NCI-H446 treated with DMSO at 0.1 percent for 48 hours (cell line): Measurements from ENCODE around the gene TFDP1.
"Not testable (repeated sequence)": the region's sequence is repeated elsewhere in the genome, so short reads cannot be mapped to it uniquely, and the experiment has no call there.

Experiments used
- DNase-seq: peaks from one replicate; lab custom pipeline; 2025; lab: John Stamatoyannopoulos, UW

TFDP1 gene

DNA sequence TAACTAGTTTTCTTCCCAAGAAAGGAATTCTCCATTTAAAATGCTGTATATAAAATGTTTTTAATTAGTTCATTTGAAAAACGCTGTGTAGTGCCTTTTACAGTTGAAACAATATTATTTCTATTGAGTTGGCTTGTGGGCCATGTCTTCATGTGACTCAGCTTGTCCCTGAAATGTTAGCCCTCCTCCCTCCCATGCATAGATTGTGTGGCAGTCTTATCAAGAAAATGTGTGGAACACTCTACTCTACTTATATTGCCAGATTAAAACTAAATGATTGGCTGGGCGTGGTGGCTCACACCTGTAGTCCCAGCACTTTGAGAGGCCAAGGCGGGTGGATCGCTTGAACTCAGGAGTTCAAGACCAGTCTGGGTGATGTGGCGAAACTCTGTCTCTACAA is 33.4 kb downstream of the TFDP1 start:
- DNase-seq: no peak

DNA sequence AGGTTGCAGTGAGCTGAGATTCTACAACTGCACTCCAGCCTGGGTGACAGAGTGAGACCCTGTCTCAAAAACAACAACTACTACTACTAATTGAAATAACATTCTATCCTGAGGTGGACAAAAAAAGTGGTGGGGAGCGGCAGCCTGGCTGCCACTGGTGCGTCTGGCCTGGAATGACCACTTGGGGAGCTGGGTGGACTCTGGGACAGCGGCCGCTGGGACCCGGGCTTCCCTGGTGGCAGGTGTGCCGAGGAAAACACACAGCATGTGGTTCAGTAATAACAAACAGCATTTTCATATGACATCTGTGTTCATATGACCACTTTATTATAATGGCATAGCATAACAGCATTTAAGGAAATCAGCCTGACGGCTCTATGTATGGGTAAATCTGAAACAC is 33.9 kb downstream of the TFDP1 start:
- no peak for DNase-seq

DNA sequence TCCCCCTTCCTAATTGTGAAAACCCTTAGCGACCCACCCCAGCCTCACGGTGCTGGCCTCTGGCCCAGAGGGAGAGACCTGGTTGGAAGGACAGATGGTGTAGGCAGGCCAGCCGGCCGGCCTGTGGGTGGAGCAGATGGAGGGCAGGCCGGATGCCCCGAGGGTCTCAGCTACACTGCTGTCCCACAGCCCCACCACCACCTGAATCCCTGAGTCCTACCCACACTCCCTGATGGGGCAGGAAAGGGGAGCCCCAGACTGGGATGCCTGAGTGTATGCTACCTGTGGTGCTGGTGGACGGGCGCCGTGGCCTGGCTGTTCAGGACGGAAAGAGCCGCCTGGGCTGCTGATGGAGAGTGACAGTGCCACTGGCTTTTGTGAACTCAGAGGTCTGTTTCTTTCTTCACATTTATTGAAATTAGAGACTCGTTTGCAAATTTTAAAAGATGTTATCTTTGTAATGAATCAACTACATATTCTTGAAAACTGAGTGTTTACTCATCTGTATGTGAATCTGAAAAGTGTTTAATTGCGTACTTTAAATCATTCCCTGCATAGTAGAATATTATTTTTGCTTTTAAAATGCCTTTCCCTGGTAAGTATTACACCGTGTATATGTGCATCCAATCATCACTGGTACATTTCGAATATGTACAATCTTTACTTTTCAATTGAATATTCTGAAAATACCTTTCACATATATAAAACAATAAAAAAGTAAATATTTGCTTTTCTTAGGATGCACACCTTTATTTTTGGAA is 35.7 kb downstream of the TFDP1 start:
- DNase-seq: no peak

GRCh38 chr13:113621046-113621445 is 36.5 kb downstream of the TFDP1 start:
- no peak for DNase-seq

DNA sequence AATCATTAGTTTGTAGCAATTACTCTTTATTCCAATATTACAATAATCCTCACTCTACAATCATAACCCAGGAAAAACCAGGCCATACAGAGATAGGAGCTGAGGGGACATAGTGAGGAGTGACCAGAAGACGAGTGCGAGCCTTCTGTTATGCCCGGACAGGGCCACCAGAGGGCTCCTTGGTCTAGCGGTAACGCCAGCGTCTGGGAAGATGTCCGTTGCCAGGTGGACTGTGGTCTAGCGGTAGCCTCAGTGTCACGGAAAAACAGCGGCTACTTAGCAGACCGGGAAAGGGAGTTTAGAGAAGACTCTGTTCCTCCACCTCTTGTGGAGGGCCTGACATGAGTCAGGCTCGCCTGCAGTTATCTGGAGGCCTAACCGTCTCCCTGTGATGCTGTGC is 36.9 kb downstream of the TFDP1 start:
- not testable (repeated sequence) for DNase-seq

DNA sequence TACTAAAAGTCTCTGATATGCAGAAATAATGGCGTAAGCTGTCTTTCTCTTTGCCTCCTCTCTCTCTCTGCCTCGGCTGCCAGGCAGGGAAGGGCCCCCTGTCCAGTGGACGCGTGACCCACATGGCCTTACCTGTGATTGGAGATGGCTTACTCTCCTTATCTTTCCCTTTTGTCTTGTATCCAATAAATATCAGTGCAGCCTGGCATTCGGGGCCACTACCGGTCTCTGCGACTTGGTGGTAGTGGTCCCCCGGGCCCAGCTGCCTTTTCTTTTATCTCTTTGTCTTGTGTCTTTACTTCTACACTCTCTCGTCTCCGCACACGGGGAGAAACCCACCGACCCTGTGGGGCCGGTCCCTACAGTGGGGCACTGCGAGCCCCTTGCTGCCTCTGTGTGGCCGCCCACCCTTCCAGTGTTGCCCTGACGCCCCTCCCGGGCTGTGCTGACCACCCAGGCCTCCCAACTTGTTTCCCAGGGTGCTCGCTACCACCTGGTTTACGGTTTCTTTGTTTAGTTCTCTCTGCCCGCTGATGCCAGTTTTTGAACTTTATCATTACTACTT is 37.5 kb downstream of the TFDP1 start:
- DNase-seq: not testable (repeated sequence)

- DNase-seq: no peak
These were observed 38.4 kb downstream of the TFDP1 start for GRCh38 chr13:113622791-113623490.

DNA sequence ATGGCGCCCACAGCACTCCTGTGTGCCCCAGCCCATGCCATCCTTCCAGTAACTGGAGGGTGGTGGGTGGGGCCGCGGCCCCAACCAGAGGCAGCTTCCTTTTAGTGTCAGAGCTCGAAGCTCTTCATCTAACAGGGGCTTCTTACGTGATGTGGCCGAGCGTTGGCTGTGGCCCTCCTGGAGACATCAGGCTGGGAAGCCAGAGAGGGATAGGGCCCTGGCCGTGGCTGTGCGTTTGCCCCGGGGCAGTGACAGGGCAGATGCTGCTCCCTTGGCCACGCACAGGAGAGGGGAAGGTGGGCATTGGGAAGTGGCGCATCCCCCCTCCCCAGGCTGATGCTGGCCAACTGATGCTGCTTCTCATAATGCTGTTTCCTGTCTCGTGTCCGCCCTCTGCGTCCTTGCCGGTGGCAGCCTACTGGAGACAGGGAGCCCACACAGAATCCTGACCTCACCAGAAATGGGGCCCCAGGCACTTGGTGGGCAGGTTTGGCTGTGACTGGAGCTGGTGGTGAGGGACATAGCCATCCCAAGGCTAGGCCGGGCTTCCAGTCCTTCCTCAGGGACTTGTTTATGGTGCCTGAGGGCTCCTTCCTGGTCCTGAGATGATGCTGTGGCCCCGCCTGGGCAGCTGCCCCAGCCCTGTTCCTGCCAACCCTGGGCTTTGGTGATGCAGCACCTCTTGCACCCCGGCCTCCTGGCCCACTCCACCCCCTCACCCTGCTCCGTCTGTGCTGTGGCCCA is 39.1 kb downstream of the TFDP1 start:
- DNase-seq: no peak

- DNase-seq: no peak
These were observed 39.7 kb downstream of the TFDP1 start for GRCh38 chr13:113624235-113624587.

- DNase-seq: not testable (repeated sequence)
These were observed 40.2 kb downstream of the TFDP1 start for GRCh38 chr13:113624640-113625304.

DNA sequence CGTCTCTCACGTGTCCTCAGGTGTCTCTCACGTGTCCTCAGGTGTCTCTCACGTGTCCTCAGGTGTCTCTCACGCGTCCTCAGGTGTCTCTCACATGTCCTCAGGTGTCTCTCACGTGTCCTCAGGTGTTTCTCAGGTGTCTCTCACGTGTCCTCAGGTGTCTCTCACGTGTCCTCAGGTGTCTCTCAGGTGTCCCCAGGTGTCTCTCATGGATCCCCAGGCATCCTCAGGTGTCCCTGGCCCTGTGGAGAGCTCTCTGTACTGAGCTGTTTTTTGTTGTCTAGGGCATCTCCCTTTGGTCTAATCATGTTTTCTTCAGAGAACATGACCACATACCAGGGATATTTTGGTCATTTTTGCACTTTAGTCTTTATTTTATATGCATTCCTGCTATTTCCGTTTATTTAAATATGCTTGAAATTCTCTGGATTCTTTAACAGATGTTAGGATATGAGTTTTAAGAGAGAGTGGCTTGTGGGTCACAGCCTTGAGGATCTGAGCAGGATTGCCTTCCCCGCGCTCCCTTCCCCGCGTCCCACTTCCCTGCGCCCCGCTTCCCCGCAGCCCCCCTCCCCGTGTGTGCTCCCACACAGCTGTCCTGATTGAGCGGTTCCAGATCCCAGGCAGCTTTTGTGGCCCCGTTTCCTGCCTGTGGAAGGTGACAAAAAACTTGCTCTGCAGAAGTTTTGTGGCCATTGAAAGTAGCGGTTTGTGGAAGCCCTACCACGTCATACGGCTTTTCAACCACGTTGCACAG is 41.6 kb downstream of the TFDP1 start:
- no peak for DNase-seq

- DNase-seq: no peak
These were observed 42.6 kb downstream of the TFDP1 start for GRCh38 chr13:113627136-113627535.

DNA sequence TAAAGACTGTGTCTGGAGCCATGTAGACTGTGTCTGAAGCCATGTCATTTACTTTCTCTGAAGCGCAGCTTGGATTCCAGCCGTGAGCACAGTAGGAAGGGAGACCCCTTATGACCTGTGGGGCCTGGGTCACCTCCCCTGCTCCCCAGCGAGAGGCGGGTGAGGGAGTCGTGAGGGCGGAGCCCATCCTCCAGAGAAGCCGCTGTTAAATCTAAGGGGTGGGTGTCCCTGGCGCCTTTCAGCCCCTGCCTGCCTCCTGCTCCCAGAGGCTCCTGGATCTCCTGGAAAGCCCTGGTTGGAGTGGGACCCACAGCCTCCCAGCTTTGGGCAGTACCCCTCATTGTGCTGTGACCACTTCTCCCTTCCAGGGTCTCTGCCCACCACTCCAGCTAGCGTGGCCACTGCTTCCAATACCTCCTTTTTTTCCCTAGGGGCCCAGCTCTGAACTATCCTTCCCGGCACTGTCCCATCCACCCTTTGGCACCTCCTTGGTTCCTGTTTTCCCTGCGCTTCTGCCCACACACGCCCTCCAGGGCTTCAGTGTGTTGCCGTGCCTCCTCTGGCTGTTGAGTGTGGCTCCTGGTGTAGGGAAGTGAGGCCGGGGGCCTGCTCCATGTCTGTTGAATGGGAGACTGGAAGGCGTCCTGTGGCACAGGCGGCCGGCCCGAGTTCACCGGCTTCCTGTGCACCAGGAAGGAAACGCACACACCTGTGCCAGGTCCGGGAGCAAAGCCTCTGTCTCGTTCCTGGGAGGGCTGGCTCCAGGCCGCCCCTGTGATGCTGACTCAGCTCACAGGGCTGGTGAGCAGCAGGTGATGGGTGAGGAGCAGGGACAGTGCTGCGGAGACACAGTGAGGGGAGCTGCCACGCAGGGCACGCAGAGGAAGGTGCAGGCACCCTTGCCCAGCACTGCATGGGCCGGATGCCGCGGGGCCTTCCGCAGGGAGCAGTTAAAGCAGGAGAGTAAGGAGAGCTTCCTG is 44.0 kb downstream of the TFDP1 start:
- no peak for DNase-seq

- no peak for DNase-seq
These were observed 45.3 kb downstream of the TFDP1 start for GRCh38 chr13:113629866-113630265.

- DNase-seq: no peak
These were observed 45.7 kb downstream of the TFDP1 start for GRCh38 chr13:113630296-113630695.

DNA sequence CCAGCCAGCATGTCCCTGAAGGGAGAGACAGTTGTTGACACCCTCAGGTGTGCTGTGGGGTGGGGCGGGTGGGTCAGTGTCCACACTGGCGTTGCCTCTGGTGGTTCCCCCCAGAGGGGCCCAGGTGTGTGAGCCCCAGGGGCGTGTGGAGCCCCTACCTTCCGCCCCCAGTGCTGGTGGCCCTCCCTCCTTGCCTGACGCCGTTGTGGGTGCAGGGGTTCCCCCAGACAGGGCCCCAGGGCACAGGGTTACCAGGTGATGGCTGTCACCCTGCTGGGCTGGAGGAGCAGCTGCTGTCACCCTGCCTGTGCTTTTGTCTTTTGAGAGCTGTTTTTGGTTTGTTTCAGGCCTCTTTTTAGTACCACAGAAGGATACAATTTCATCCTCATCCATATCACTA is 46.3 kb downstream of the TFDP1 start:
- DNase-seq: no peak

DNA sequence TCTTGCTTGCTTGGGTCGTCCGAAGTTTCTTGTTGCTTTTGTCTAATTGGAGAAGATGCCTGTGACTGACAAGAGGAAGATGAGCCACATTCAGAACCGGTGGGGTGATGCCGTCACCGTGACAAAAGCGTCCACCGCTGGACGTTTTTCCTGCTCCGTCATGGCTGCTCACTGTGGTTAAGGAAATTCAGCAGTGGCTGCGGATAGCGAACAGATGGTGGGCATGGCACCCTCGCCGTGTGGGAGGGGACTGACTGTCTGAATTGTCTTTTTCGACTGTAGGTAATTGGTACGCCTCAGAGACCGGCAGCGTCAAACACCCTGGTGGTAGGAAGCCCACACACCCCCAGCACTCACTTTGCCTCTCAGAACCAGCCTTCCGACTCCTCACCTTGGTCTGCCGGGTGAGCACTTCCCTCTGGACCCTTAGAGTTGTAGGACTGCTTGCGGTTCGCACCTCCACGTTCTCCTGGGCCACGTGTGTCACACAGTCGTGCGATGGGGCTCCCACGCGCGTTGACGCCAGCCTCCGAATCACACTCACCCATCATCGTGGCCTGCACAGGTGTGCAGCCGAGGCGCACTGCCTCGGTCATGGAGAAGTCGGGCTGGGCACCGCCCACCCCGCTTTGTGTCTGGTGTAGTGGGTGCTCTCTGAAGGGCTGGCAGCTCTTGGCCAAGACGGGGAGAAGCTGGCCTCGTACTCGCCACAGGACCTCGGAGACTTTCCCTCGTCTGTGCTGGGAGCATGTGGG is 47.0 kb downstream of the TFDP1 start:
- no peak for DNase-seq

DNA sequence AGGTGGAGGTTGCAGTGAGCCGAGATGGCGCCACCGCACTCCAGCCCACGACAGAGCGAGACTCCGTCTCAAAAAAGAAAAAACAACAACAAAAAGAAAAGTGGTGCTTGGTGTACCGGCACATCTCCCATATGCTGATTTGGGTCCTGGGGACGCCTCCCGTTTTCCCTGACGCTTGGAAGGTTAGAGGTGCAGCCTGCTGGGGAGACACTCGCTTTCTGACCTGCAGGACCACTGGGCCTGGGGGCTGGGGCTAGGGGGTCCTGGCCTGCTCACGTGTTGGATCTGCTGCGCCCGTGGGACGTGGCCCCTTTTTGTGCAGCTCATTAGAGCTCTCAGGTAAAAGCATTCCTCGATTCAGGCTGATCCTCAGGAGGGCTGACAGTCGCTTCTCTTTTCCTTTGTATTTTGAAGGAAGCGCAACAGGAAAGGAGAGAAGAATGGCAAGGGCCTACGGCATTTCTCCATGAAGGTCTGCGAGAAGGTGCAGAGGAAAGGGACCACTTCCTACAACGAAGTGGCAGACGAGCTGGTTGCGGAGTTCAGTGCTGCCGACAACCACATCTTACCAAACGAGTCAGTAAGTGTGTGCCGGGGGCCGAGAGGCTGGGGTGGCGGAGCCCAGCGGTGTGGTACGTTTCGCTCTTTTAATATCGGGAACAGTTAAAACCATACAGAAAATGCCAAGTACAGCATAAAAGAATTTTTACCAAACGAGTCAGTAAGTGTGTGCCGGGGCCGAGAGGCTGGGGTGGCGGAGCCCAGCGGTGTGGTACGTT is 48.3 kb downstream of the TFDP1 start:
- DNase-seq: no peak

DNA sequence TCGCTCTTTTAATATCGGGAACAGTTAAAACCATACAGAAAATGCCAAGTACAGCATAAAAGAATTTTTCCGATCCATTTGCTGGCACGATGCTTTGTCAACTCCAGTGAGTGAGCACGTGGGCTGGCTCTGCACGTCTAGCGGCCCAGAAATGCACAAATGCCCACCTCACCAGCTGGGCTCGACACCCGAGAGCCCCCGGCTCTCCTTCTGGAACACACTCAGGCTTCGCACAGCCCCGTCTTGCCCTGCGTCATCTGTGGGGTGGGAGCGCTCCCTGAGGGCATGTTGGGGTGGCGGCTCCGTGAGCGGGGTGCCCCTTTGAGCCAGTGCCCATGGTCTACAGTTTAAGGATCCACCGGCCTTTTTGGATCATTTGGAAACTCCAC is 48.9 kb downstream of the TFDP1 start:
- no peak for DNase-seq
